Activated T-cell treated with anti-CD3 and anti-CD28 coated beads for 4 hours (primary cell): Measurements from ENCODE around the gene FDXR.
"Not testable (repeated sequence)": the region's sequence is repeated elsewhere in the genome, so short reads cannot be mapped to it uniquely, and the experiment has no call there.

Experiments used
- DNase-seq: peaks from one replicate; pipeline ENCODE4 v3.0.0-alpha.2; 2020

The FDXR gene

GRCh38 chr17:74872313-74873036, at the start of gene FDXR:
FDXR (minus strand) TSS chr17:74872994; CDS start chr17:74872944, 50 bp downstream.
- DNase-seq = peak; percentile 11

GRCh38 chr17:74922172-74922571, 49.4 kb upstream of the FDXR start:
- no peak for DNase-seq

- DNase-seq = no peak
Observed at GRCh38 chr17:74921769-74922168, 49.0 kb upstream of the FDXR start.

GRCh38 chr17:74921026-74921681, 48.4 kb upstream of the FDXR start:
- no peak for DNase-seq

GRCh38 chr17:74920642-74921025, 47.8 kb upstream of the FDXR start:
- DNase-seq = no peak

- DNase-seq = no peak
Observed at GRCh38 chr17:74920306-74920620, 47.5 kb upstream of the FDXR start.

- DNase-seq = no peak
Observed at GRCh38 chr17:74919440-74920305, 46.9 kb upstream of the FDXR start.

GRCh38 chr17:74918906-74919305, 46.1 kb upstream of the FDXR start:
- no peak for DNase-seq

GRCh38 chr17:74917430-74917829, 44.6 kb upstream of the FDXR start:
- no peak for DNase-seq

- no peak for DNase-seq
Observed at GRCh38 chr17:74916851-74917199, 44.0 kb upstream of the FDXR start.

- no peak for DNase-seq
Observed at GRCh38 chr17:74916136-74916850, 43.5 kb upstream of the FDXR start.

- DNase-seq = not testable (repeated sequence)
Observed at GRCh38 chr17:74911423-74911822, 38.6 kb upstream of the FDXR start.

GRCh38 chr17:74909097-74909496, 36.3 kb upstream of the FDXR start:
- not testable (repeated sequence) for DNase-seq

GRCh38 chr17:74907012-74907411, 34.2 kb upstream of the FDXR start:
- DNase-seq = no peak

GRCh38 chr17:74906214-74906793, 33.5 kb upstream of the FDXR start:
- DNase-seq = not testable (repeated sequence)

GRCh38 chr17:74904687-74905409, 32.1 kb upstream of the FDXR start:
- no peak for DNase-seq

- no peak for DNase-seq
Observed at GRCh38 chr17:74903671-74904070, 30.9 kb upstream of the FDXR start.

GRCh38 chr17:74903034-74903433, 30.2 kb upstream of the FDXR start:
- no peak for DNase-seq

- DNase-seq = no peak
Observed at GRCh38 chr17:74901353-74902135, 28.8 kb upstream of the FDXR start.

- no peak for DNase-seq
Observed at GRCh38 chr17:74900208-74900607, 27.4 kb upstream of the FDXR start.

GRCh38 chr17:74898376-74898946, 25.7 kb upstream of the FDXR start:
- DNase-seq = no peak
